K562 (cell line): ENCODE data around the gene RALY. TPM values are rescaled to one million over a fixed set of nuclear protein-coding genes. Genes with fewer than 3 reads are reported as not detected.

Experiments
- BRCA1 ChIP-seq, 2 experiments: fragments of 450-650 bp in 1 of 2; sonication (generic) in 1 of 2; formaldehyde crosslinking in 1 of 2; IDR thresholded peaks; 2 replicates each; pipeline versions ENCODE4 v1.5.0 to v1.6.1; 2017 to 2020; ENCODE audit warnings: mild to moderate bottlenecking in 1 of 2, missing genetic modification reagents in 1 of 2
- DPF2 ChIP-seq: fragments of 450-650 bp; IDR thresholded peaks from 2 replicates; pipeline ENCODE4 v1.6.1; 2016
- FOXA3 ChIP-seq, 2 experiments: fragments of 450-650 bp in 1 of 2; sonication (generic) in 1 of 2; formaldehyde crosslinking; IDR thresholded peaks in 1 of 2; conservative IDR thresholded peaks in 1 of 2; 2 replicates each; pipeline versions ENCODE4 v1.4.0 to v1.8.0; 2020 to 2022; ENCODE audit warnings: mild to moderate bottlenecking in 2 of 2, missing genetic modification reagents in 1 of 2
- NFRKB ChIP-seq: fragments of 450-650 bp; IDR thresholded peaks from 2 replicates; pipeline ENCODE4 v1.6.1; 2016; ENCODE audit warnings: low read depth
- TCF7L2 ChIP-seq: fragments of 150-350 bp; IDR thresholded peaks from 2 replicates; pipeline ENCODE4 v1.6.1; 2016; ENCODE audit warnings: low read depth, mild to moderate bottlenecking, low read length, moderate library complexity
- ZNF12 ChIP-seq: sonication (generic); formaldehyde crosslinking; IDR thresholded peaks from 2 replicates; pipeline ENCODE4 v1.4.0; 2020; ENCODE audit warnings: mild to moderate bottlenecking, missing genetic modification reagents
- polyA plus RNA-seq, 8 experiments: library from polyadenylated mRNA; depleted of rRNA in 4 of 8; stranded (reverse) in 5 of 8; unstranded in 3 of 8; fragments of >200 nt; fragmentation: Nextera tagmentation in 2 of 8; fragmentation: Illumina TruSeq in 1 of 8; extraction: Ambion mirVana in 2 of 8; extraction: Trizol in 1 of 8; gene quantifications; 2 replicates each; pipeline versions ENCODE4 v1.2.1 to v1.2.3, GENCODE V29; 2011 to 2014; ENCODE audit warnings: inconsistent platforms in 1 of 8, missing spikeins in 1 of 8
- total RNA-seq, 7 experiments: library from RNA; depleted of rRNA in 6 of 7; stranded (reverse); fragments of >200 nt in 6 of 7; fragmentation: Illumina TruSeq in 2 of 7; extraction: Trizol in 2 of 7; gene quantifications; 2 replicates each; pipeline versions ENCODE4 v1.2.1 to v1.2.3, GENCODE V29; 2011 to 2021; ENCODE audit warnings: low replicate concordance in 1 of 7
- TF ChIP-seq, protein P1 (sequence below): fragments of 250-450 bp; sonication (Bioruptor Pico); IDR thresholded peaks from 2 replicates; pipeline ENCODE4 v1.8.0; 2022; ENCODE audit warnings: inconsistent platforms
- TF ChIP-seq, protein P2 (sequence below): sonication (generic); formaldehyde crosslinking; IDR thresholded peaks from 2 replicates; pipeline ENCODE4 v1.8.0; 2022; ENCODE audit warnings: mild to moderate bottlenecking, low read depth, missing genetic modification reagents
- TF ChIP-seq, protein P3 (sequence below): IDR thresholded peaks from 2 replicates; pipeline ENCODE4 v1.6.1; 2011; ENCODE audit not compliant: insufficient read length; ENCODE audit errors: extremely low read depth
- TF ChIP-seq, protein P4 (sequence below): fragments of 450-650 bp; IDR thresholded peaks from 2 replicates; pipeline ENCODE4 v1.6.1; 2016; ENCODE audit warnings: low read depth
- TF ChIP-seq, protein P5 (sequence below), 3 experiments: fragments of 200-800 bp in 1 of 3; fragments of 250-450 bp in 1 of 3; fragments of 450-650 bp in 1 of 3; sonication (Bioruptor Pico) in 1 of 3; sonication (Bioruptor generic) in 1 of 3; formaldehyde crosslinking in 1 of 3; IDR thresholded peaks; 2 replicates each; pipeline versions ENCODE4 v1.6.1 to v1.8.0; 2016 to 2022; ENCODE audit warnings: mild to moderate bottlenecking in 2 of 3, missing genetic modification characterization in 2 of 3, missing compliant biosample characterization in 1 of 3, moderate library complexity in 1 of 3

Gene RALY
- total and polyA plus RNA-seq, 9 of the 15 experiments (the other 6 are each of a cell fraction or from before 2014, with no cell fraction given), result 0.80 to 207 (median 128) TPM

DNA sequence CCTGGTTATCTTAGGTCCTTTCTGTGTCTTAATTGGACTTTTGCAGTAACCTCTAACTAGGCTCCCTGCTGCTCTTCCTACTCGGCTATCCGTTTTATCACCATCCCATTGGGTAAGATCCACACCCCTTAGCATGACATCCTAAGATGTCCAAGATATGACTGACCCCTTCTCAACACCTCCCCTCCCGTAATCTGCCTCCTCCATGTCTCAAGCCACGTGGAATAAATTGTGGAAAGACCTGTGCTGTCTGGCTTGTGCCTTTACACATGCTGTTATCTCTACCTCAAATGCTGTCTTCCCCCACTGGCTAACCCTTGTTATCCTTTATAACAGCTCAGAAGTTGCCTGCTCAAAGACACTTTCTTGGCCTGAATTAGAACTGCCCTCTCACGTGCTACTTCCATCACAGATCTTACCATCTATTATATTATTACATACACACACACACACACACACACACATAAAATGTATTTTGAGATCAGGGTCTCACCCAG is 91.9 kb downstream of the RALY start (continued):
- TF ChIP-seq, protein P1, sequence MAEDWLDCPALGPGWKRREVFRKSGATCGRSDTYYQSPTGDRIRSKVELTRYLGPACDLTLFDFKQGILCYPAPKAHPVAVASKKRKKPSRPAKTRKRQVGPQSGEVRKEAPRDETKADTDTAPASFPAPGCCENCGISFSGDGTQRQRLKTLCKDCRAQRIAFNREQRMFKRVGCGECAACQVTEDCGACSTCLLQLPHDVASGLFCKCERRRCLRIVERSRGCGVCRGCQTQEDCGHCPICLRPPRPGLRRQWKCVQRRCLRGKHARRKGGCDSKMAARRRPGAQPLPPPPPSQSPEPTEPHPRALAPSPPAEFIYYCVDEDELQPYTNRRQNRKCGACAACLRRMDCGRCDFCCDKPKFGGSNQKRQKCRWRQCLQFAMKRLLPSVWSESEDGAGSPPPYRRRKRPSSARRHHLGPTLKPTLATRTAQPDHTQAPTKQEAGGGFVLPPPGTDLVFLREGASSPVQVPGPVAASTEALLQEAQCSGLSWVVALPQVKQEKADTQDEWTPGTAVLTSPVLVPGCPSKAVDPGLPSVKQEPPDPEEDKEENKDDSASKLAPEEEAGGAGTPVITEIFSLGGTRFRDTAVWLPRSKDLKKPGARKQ, result no peak
- TF ChIP-seq BRCA1 (IDR thresholded peaks at IDR 0.05), result no peak
- no peak for TF ChIP-seq BRCA1 (CRISPR knock-in tag; IDR thresholded peaks at IDR 0.05)
- TF ChIP-seq ZNF12 (CRISPR knock-in tag), result no peak
- TF ChIP-seq, protein P2, sequence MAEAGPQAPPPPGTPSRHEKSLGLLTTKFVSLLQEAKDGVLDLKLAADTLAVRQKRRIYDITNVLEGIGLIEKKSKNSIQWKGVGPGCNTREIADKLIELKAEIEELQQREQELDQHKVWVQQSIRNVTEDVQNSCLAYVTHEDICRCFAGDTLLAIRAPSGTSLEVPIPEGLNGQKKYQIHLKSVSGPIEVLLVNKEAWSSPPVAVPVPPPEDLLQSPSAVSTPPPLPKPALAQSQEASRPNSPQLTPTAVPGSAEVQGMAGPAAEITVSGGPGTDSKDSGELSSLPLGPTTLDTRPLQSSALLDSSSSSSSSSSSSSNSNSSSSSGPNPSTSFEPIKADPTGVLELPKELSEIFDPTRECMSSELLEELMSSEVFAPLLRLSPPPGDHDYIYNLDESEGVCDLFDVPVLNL, result no peak
- TF ChIP-seq FOXA3 (CRISPR knock-in tag; conservative IDR thresholded peaks at IDR 0.05 in 1 of 2, IDR thresholded peaks at IDR 0.05 in 1 of 2), result no peak
- TF ChIP-seq NFRKB, result 0 out of 2 replicates have a peak, but pooled peaks have one; percentile 21
- TF ChIP-seq, protein P3, sequence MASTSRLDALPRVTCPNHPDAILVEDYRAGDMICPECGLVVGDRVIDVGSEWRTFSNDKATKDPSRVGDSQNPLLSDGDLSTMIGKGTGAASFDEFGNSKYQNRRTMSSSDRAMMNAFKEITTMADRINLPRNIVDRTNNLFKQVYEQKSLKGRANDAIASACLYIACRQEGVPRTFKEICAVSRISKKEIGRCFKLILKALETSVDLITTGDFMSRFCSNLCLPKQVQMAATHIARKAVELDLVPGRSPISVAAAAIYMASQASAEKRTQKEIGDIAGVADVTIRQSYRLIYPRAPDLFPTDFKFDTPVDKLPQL, result no peak
- TF ChIP-seq, protein P4, sequence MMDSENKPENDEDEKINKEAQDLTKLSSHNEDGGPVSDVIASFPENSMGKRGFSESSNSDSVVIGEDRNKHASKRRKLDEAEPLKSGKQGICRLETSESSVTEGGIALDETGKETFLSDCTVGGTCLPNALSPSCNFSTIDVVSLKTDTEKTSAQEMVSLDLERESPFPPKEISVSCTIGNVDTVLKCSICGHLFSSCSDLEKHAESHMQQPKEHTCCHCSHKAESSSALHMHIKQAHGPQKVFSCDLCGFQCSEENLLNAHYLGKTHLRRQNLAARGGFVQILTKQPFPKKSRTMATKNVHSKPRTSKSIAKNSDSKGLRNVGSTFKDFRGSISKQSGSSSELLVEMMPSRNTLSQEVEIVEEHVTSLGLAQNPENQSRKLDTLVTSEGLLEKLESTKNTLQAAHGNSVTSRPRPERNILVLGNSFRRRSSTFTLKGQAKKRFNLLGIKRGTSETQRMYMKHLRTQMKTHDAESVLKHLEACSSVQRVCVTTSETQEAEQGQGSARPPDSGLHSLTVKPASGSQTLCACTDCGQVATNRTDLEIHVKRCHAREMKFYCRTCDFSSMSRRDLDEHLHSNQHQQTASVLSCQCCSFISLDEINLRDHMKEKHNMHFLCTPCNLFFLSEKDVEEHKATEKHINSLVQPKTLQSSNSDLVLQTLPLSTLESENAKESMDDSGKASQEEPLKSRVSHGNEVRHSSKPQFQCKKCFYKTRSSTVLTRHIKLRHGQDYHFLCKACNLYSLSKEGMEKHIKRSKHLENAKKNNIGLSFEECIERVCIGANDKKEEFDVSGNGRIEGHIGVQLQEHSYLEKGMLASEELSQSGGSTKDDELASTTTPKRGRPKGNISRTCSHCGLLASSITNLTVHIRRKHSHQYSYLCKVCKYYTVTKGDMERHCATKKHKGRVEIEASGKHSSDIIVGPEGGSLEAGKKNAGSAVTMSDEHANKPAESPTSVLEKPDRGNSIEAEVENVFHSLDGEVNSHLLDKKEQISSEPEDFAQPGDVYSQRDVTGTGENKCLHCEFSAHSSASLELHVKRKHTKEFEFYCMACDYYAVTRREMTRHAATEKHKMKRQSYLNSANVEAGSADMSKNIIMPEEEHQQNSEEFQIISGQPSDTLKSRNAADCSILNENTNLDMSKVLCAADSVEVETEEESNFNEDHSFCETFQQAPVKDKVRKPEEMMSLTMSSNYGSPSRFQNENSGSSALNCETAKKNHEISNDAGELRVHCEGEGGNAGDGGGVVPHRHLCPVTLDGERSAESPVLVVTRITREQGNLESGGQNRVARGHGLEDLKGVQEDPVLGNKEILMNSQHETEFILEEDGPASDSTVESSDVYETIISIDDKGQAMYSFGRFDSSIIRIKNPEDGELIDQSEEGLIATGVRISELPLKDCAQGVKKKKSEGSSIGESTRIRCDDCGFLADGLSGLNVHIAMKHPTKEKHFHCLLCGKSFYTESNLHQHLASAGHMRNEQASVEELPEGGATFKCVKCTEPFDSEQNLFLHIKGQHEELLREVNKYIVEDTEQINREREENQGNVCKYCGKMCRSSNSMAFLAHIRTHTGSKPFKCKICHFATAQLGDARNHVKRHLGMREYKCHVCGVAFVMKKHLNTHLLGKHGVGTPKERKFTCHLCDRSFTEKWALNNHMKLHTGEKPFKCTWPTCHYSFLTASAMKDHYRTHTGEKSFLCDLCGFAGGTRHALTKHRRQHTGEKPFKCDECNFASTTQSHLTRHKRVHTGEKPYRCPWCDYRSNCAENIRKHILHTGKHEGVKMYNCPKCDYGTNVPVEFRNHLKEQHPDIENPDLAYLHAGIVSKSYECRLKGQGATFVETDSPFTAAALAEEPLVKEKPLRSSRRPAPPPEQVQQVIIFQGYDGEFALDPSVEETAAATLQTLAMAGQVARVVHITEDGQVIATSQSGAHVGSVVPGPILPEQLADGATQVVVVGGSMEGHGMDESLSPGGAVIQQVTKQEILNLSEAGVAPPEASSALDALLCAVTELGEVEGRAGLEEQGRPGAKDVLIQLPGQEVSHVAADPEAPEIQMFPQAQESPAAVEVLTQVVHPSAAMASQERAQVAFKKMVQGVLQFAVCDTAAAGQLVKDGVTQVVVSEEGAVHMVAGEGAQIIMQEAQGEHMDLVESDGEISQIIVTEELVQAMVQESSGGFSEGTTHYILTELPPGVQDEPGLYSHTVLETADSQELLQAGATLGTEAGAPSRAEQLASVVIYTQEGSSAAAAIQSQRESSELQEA, result no peak
- TF ChIP-seq, protein P5, sequence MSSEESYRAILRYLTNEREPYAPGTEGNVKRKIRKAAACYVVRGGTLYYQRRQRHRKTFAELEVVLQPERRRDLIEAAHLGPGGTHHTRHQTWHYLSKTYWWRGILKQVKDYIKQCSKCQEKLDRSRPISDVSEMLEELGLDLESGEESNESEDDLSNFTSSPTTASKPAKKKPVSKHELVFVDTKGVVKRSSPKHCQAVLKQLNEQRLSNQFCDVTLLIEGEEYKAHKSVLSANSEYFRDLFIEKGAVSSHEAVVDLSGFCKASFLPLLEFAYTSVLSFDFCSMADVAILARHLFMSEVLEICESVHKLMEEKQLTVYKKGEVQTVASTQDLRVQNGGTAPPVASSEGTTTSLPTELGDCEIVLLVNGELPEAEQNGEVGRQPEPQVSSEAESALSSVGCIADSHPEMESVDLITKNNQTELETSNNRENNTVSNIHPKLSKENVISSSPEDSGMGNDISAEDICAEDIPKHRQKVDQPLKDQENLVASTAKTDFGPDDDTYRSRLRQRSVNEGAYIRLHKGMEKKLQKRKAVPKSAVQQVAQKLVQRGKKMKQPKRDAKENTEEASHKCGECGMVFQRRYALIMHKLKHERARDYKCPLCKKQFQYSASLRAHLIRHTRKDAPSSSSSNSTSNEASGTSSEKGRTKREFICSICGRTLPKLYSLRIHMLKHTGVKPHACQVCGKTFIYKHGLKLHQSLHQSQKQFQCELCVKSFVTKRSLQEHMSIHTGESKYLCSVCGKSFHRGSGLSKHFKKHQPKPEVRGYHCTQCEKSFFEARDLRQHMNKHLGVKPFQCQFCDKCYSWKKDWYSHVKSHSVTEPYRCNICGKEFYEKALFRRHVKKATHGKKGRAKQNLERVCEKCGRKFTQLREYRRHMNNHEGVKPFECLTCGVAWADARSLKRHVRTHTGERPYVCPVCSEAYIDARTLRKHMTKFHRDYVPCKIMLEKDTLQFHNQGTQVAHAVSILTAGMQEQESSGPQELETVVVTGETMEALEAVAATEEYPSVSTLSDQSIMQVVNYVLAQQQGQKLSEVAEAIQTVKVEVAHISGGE (CRISPR knock-in tag; IDR thresholded peaks at IDR 0.05), result peak in 1 of 3 experiments; percentile 44; a peak in 2 of 6 replicates
- TF ChIP-seq TCF7L2, result no peak
- peak; percentile 93 for TF ChIP-seq DPF2
